ENCODE measurements around the gene CSMD2. TPM values are rescaled to one million over a fixed set of nuclear protein-coding genes. Genes with fewer than 3 reads are reported as not detected.

The CSMD2 gene
- total and polyA plus RNA-seq, 2 donors from 2014 or later, result 0.47 TPM; not detected in 1

DNA sequence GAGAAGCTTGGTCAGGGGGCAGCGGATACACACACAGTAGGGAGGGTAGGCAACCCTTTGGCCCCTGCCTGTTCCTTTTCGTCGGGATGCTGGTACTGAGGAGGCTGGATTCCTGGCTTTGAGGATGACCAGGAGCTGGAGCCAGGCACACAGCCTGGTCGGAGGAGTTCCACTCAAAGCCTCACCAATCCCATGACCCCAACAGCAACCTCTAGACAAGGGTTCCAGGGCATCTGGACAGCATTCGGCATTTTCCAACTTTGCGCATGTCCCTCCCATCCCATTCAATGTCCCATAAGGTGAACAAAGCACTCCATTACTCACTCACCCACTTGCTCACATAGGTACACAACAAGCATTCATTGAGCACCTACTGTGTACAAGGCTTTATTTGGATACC, 343.7 kb downstream of the CSMD2 start:
- H3K4me3 ChIP-seq (ENCODE audit: low read length in 3 of 3), result no peak overlapping the region
- no peak for FAIRE-seq
- intact Hi-C loops (cut with DNase I), result no loop called here

DNA sequence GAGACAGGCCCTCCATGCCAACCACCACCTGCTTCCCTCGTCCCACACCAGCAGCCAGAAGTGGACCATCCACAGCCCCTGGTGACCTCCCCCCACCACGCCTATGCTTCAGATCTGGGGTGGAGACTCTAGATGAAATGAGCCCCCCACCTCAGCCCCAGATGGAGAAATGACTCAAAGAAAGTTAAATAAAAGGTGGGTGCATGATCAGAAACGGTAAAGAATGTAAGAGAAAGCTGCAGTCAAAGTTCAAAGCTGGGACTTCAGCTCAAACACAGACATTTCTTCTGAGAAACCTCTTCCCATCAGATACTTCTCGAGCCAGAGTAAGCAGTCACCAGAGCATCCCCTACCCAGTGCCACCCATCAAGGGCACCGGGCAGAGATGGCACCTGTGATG, 344.2 kb downstream of the CSMD2 start:
- Histone ChIP-seq H3K36me3 (ENCODE audit: control insufficient read depth in 2 of 3, insufficient read depth in 3 of 3, low read length in 3 of 3) (no peaks in the 10 kb centered on the region), H3K27me3 (ENCODE audit: control insufficient read depth, insufficient read depth, low read length) (no peaks in the 10 kb centered on the region), H3K9me3 (ENCODE audit: control insufficient read depth in 2 of 3, insufficient read depth in 1 of 3, low read length in 3 of 3) (no peaks in the 10 kb centered on the region), H3K4me3 (ENCODE audit: low read length in 3 of 3) (no peak overlapping the region), H3K27ac (ENCODE audit: low read depth in 2 of 2, low read length in 2 of 2) (no peak overlapping the region), H3K4me1 (ENCODE audit: control insufficient read depth in 2 of 3, insufficient read depth in 2 of 3, low read depth in 1 of 3, low read length in 3 of 3) (no peaks in the 10 kb centered on the region), H3K9ac (ENCODE audit: low read length in 3 of 3) (no peak overlapping the region)
- FAIRE-seq (no peak), DNase-seq (no peak)
- intact Hi-C loops (cut with DNase I), result no loop called here
- TF ChIP-seq, protein P1, sequence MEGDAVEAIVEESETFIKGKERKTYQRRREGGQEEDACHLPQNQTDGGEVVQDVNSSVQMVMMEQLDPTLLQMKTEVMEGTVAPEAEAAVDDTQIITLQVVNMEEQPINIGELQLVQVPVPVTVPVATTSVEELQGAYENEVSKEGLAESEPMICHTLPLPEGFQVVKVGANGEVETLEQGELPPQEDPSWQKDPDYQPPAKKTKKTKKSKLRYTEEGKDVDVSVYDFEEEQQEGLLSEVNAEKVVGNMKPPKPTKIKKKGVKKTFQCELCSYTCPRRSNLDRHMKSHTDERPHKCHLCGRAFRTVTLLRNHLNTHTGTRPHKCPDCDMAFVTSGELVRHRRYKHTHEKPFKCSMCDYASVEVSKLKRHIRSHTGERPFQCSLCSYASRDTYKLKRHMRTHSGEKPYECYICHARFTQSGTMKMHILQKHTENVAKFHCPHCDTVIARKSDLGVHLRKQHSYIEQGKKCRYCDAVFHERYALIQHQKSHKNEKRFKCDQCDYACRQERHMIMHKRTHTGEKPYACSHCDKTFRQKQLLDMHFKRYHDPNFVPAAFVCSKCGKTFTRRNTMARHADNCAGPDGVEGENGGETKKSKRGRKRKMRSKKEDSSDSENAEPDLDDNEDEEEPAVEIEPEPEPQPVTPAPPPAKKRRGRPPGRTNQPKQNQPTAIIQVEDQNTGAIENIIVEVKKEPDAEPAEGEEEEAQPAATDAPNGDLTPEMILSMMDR (IDR thresholded peaks at IDR 0.05; ENCODE audit: borderline replicate concordance, extremely low read depth, insufficient read depth), result no peak

More for the DNA sequence above, 343.7 kb downstream of the CSMD2 start:
- Histone ChIP-seq H3K27me3 (ENCODE audit: control insufficient read depth, insufficient read depth, low read length) (no peaks in the 10 kb centered on the region), H3K9ac (ENCODE audit: low read length in 3 of 3) (no peak overlapping the region), H3K4me1 (ENCODE audit: control insufficient read depth in 2 of 3, insufficient read depth in 2 of 3, low read depth in 1 of 3, low read length in 3 of 3) (no peaks in the 10 kb centered on the region), H3K9me3 (ENCODE audit: control insufficient read depth in 2 of 3, insufficient read depth in 1 of 3, low read length in 3 of 3) (no peaks in the 10 kb centered on the region), H3K27ac (ENCODE audit: low read depth in 2 of 2, low read length in 2 of 2) (no peak overlapping the region), H3K36me3 (ENCODE audit: control insufficient read depth in 2 of 3, insufficient read depth in 3 of 3, low read length in 3 of 3) (no peaks in the 10 kb centered on the region)
- DNase-seq, result no peak
- TF ChIP-seq, protein P1 (IDR thresholded peaks at IDR 0.05; ENCODE audit: borderline replicate concordance, extremely low read depth, insufficient read depth), result no peak

DNA sequence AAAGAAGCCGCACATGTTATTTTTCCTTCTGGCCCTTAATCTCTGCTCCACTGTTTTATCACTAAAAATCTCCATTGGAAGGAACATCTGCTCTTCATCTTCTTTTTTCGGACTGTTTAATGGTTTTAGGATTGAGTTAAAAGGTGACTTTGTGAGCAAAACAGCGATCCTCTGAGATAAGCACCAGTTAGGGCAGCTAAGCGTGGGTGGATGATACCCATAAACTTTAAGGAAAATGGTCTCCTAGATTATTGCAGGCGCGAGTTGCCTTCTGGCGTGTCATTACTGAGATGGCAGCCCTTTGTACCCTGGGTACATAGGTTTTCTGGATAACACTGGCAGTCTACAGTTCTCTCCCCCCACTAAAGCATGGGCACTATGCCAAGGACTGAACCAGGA, 345.1 kb downstream of the CSMD2 start:
- Histone ChIP-seq H3K9ac (ENCODE audit: low read length in 3 of 3) (no peak overlapping the region), H3K4me1 (ENCODE audit: control insufficient read depth in 2 of 3, insufficient read depth in 2 of 3, low read depth in 1 of 3, low read length in 3 of 3) (no peaks in the 10 kb centered on the region), H3K9me3 (ENCODE audit: control insufficient read depth in 2 of 3, insufficient read depth in 1 of 3, low read length in 3 of 3) (no peaks in the 10 kb centered on the region), H3K27me3 (ENCODE audit: control insufficient read depth, insufficient read depth, low read length) (no peaks in the 10 kb centered on the region), H3K4me3 (ENCODE audit: low read length in 3 of 3) (no peak overlapping the region), H3K27ac (ENCODE audit: low read depth in 2 of 2, low read length in 2 of 2) (no peak overlapping the region), H3K36me3 (ENCODE audit: control insufficient read depth in 2 of 3, insufficient read depth in 3 of 3, low read length in 3 of 3) (no peaks in the 10 kb centered on the region)
- TF ChIP-seq, protein P1 (IDR thresholded peaks at IDR 0.05; ENCODE audit: borderline replicate concordance, extremely low read depth, insufficient read depth), result no peak
- intact Hi-C loops (cut with DNase I), result no loop called here
- DNase-seq, result no peak
- FAIRE-seq, result no peak

DNA sequence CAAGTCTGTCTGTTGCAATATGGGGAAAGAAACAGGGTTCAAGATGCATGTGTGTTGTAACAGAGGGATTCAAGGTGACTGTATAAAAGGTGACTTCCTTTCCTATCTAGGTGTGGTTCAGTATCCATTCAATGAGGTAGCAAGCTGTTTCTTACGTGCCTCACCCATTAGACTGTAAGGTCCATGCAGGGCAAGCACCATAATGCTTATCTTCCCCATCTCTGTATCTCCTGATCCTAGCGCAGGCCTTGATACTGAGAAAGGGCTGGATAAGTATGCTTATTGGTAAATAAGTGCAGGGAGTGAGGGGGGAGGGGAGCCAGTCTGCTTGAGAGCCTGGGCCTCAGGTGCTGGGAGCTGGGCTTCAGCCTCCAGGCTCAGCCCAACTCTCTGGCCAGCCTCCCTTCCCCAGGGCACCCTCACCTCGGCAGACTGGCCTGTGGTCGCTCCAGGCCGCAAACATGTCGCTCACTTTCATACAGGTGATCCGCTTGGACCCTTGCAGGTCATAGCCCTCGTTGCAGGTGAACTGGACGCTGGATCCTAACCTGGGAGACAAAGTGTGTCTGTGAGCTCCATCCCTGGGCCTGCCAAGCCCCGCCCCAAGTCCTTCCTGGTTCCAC, 345.6 kb downstream of the CSMD2 start:
- intact Hi-C loops (cut with DNase I), result no loop called here
- TF ChIP-seq, protein P1 (IDR thresholded peaks at IDR 0.05; ENCODE audit: borderline replicate concordance, extremely low read depth, insufficient read depth), result no peak
- Histone ChIP-seq H3K4me1 (ENCODE audit: control insufficient read depth in 2 of 3, insufficient read depth in 2 of 3, low read depth in 1 of 3, low read length in 3 of 3) (no peaks in the 10 kb centered on the region), H3K9me3 (ENCODE audit: control insufficient read depth in 2 of 3, insufficient read depth in 1 of 3, low read length in 3 of 3) (no peaks in the 10 kb centered on the region), H3K36me3 (ENCODE audit: control insufficient read depth in 2 of 3, insufficient read depth in 3 of 3, low read length in 3 of 3) (no peaks in the 10 kb centered on the region), H3K4me3 (ENCODE audit: low read length in 3 of 3) (no peak overlapping the region), H3K9ac (ENCODE audit: low read length in 3 of 3) (no peak overlapping the region), H3K27me3 (ENCODE audit: control insufficient read depth, insufficient read depth, low read length) (no peaks in the 10 kb centered on the region), H3K27ac (ENCODE audit: low read depth in 2 of 2, low read length in 2 of 2) (no peak overlapping the region)
- no peak for FAIRE-seq
- DNase-seq, result no peak

Data from kidney (tissue), 14 donors.